Lung microvascular endothelial cell (primary cell): ENCODE results near the gene ELAC1. TPM values are rescaled to one million over a fixed set of nuclear protein-coding genes. Genes with fewer than 3 reads are reported as not detected.

Source experiments
- DNase-seq, 2 donors: peaks; one replicate each; pipeline versions ENCODE4 v3.0.0 to v3.0.0-alpha.2; 2010; ENCODE audit warnings: low read depth in 2 of 2
- total RNA-seq: library from RNA; depleted of rRNA; stranded (reverse); fragments of >200 nt; gene quantifications from 2 replicates; pipeline ENCODE4 v1.2.1, GENCODE V29; 2014

The ELAC1 gene
- total RNA-seq, 1 donor from 2014 or later: 5.0 TPM

- DNase-seq: no peak
These were observed 49.5 kb downstream of the ELAC1 start for GRCh38 chr18:51017140-51017879.

- DNase-seq: no peak
These were observed 52.7 kb downstream of the ELAC1 start for GRCh38 chr18:51020536-51020935.

- DNase-seq: no peak
These were observed 53.6 kb downstream of the ELAC1 start for GRCh38 chr18:51021226-51021965.

GRCh38 chr18:51025512-51025911, 57.7 kb downstream of the ELAC1 start:
- no peak for DNase-seq

GRCh38 chr18:51028201-51028805, 60.5 kb downstream of the ELAC1 start:
- peak in 1 of 2 donors; percentile 13 for DNase-seq

- no peak for DNase-seq
These were observed 61.5 kb downstream of the ELAC1 start for GRCh38 chr18:51029378-51029693.

GRCh38 chr18:51029694-51030536, 62.1 kb downstream of the ELAC1 start, which contains the start of gene SMAD4:
SMAD4 (plus strand) TSS chr18:51030213; CDS start chr18:51047047, 16,834 bp downstream.
- DNase-seq: peak; percentile 97 to 98

- peak; percentile 62 to 76 for DNase-seq
These were observed 62.9 kb downstream of the ELAC1 start for GRCh38 chr18:51030537-51031258.

GRCh38 chr18:51032193-51032592, 64.4 kb downstream of the ELAC1 start:
- DNase-seq: no peak

- no peak for DNase-seq
These were observed 69.4 kb downstream of the ELAC1 start for GRCh38 chr18:51037230-51037629.

Other genes starting within 250 kb of the ELAC1 start
- gene MRO, start 148.0 kb upstream of the ELAC1 start, total RNA-seq: not detected in 2 replicates
- 28.8 and 32.9 TPM in 2 replicates for gene ME2, start 88.9 kb upstream of the ELAC1 start, total RNA-seq
- gene SMAD4, start 62.2 kb downstream of the ELAC1 start, total RNA-seq: 22.9 and 46.4 TPM in 2 replicates
- 25.1 and 26.0 TPM in 2 replicates for gene MEX3C, start 229.6 kb downstream of the ELAC1 start, total RNA-seq